ENCODE results near the gene WFDC1. TPM values are rescaled to one million over a fixed set of nuclear protein-coding genes. Genes with fewer than 3 reads are reported as not detected.

The WFDC1 gene
- total and polyA plus RNA-seq, 4 donors = 1.0 to 5.2 (median 2.9) TPM

DNA sequence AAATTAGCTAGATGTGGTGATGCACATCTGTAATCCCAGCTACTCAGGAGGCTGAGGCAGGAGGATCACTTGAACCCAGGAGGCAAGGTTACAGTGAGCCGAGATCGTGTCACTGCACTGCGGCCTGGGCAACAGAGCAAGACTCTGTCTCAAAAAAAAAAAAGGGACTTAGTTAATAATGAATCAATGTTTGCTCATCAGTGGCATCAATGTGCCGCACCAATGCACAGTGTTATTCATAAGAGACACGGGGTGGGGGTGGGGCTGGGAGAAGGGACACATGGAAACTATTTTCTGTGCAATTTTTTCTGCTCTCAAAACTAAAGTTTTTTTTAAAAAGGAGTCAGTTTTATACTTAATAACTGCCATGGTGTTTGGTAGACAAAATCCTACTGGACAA lies 66.9 kb downstream of the WFDC1 start:
- no peak overlapping the region for H3K9ac ChIP-seq (ENCODE audit: low read depth in 1 of 2, low read length in 2 of 2)
- H3K27me3 ChIP-seq (ENCODE audit: control insufficient read depth in 4 of 4, insufficient read depth in 4 of 4, low read length in 3 of 4) = peaks cover 0 to 4% (median 0%) of the 10 kb centered on the region in 4 donors
- H3K9me3 ChIP-seq (ENCODE audit: control insufficient read depth in 4 of 4, low read length in 3 of 4) = no peaks in the 10 kb centered on the region
- H3K4me3 ChIP-seq (ENCODE audit: low read depth in 1 of 3, low read length in 3 of 3) = no peak overlapping the region
- no peak for DNase-seq (ENCODE audit: low spot score)
- 86% methylated on average over 5 of the region's 5 CpGs for WGBS
- peaks cover 0 to 2% (median 0%) of the 10 kb centered on the region in 4 donors for H3K4me1 ChIP-seq (ENCODE audit: control insufficient read depth in 4 of 4, insufficient read depth in 4 of 4, low read length in 3 of 4)
- TF ChIP-seq, protein P1, sequence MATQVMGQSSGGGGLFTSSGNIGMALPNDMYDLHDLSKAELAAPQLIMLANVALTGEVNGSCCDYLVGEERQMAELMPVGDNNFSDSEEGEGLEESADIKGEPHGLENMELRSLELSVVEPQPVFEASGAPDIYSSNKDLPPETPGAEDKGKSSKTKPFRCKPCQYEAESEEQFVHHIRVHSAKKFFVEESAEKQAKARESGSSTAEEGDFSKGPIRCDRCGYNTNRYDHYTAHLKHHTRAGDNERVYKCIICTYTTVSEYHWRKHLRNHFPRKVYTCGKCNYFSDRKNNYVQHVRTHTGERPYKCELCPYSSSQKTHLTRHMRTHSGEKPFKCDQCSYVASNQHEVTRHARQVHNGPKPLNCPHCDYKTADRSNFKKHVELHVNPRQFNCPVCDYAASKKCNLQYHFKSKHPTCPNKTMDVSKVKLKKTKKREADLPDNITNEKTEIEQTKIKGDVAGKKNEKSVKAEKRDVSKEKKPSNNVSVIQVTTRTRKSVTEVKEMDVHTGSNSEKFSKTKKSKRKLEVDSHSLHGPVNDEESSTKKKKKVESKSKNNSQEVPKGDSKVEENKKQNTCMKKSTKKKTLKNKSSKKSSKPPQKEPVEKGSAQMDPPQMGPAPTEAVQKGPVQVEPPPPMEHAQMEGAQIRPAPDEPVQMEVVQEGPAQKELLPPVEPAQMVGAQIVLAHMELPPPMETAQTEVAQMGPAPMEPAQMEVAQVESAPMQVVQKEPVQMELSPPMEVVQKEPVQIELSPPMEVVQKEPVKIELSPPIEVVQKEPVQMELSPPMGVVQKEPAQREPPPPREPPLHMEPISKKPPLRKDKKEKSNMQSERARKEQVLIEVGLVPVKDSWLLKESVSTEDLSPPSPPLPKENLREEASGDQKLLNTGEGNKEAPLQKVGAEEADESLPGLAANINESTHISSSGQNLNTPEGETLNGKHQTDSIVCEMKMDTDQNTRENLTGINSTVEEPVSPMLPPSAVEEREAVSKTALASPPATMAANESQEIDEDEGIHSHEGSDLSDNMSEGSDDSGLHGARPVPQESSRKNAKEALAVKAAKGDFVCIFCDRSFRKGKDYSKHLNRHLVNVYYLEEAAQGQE (IDR thresholded peaks at IDR 0.05) = no peak
- TF ChIP-seq HNF4A (conservative IDR thresholded peaks at IDR 0.05) (no peak), EGR1 (IDR thresholded peaks at IDR 0.05; ENCODE audit: low read depth in 2 of 2) (no peak), SP1 (IDR thresholded peaks at IDR 0.05) (no peak)
- TF ChIP-seq, protein P2, sequence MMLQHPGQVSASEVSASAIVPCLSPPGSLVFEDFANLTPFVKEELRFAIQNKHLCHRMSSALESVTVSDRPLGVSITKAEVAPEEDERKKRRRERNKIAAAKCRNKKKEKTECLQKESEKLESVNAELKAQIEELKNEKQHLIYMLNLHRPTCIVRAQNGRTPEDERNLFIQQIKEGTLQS (IDR thresholded peaks at IDR 0.05) = no peak
- TF ChIP-seq, protein P3, sequence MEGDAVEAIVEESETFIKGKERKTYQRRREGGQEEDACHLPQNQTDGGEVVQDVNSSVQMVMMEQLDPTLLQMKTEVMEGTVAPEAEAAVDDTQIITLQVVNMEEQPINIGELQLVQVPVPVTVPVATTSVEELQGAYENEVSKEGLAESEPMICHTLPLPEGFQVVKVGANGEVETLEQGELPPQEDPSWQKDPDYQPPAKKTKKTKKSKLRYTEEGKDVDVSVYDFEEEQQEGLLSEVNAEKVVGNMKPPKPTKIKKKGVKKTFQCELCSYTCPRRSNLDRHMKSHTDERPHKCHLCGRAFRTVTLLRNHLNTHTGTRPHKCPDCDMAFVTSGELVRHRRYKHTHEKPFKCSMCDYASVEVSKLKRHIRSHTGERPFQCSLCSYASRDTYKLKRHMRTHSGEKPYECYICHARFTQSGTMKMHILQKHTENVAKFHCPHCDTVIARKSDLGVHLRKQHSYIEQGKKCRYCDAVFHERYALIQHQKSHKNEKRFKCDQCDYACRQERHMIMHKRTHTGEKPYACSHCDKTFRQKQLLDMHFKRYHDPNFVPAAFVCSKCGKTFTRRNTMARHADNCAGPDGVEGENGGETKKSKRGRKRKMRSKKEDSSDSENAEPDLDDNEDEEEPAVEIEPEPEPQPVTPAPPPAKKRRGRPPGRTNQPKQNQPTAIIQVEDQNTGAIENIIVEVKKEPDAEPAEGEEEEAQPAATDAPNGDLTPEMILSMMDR (IDR thresholded peaks at IDR 0.05; ENCODE audit: low read depth, low read length, missing input control) = no peak
- no peak overlapping the region for H3K27ac ChIP-seq (ENCODE audit: low read depth in 1 of 2, low read length in 2 of 2)
- no peaks in the 10 kb centered on the region for H3K36me3 ChIP-seq (ENCODE audit: control insufficient read depth in 4 of 4, insufficient read depth in 3 of 4, low read depth in 1 of 4, low read length in 3 of 4)

DNA sequence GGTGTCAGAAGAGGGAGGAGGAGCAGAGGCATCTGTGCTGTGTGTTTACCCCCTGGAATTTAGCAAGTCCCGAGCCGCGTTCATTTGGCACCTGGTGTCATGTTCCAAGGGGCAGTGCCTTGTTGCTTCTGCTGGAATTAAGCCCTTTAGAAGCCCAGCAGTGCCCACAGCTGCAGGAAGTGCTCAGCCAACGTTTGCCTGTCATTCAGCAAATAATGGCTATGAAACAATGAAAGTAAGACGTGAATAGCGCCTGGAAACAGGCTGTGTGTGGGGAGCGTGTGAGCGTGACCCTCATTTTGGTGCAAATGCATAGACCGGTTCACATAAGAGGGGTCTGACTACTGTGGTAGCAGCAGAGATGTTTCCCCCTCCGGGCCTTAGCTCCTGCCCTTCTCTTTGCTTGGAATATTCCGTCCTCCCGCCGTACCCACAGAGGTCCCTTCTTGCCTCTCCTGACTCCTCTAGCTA lies 67.8 kb downstream of the WFDC1 start:
- no peak for DNase-seq (ENCODE audit: low spot score)
- H3K4me3 ChIP-seq (ENCODE audit: low read depth in 1 of 3, low read length in 3 of 3) = no peak overlapping the region
- no peak overlapping the region for H3K9ac ChIP-seq (ENCODE audit: low read depth in 1 of 2, low read length in 2 of 2)
- H3K36me3 ChIP-seq (ENCODE audit: control insufficient read depth in 4 of 4, insufficient read depth in 3 of 4, low read depth in 1 of 4, low read length in 3 of 4) = no peaks in the 10 kb centered on the region
- H3K9me3 ChIP-seq (ENCODE audit: control insufficient read depth in 4 of 4, low read length in 3 of 4) = no peaks in the 10 kb centered on the region
- 64% methylated on average over 13 of the region's 13 CpGs for WGBS
- H3K27me3 ChIP-seq (ENCODE audit: control insufficient read depth in 4 of 4, insufficient read depth in 4 of 4, low read length in 3 of 4) = peaks cover 0 to 4% (median 1%) of the 10 kb centered on the region in 4 donors
- H3K4me1 ChIP-seq (ENCODE audit: control insufficient read depth in 4 of 4, insufficient read depth in 4 of 4, low read length in 3 of 4) = no peaks in the 10 kb centered on the region
- H3K27ac ChIP-seq (ENCODE audit: low read depth in 1 of 2, low read length in 2 of 2) = no peak overlapping the region
- TF ChIP-seq, protein P3 (IDR thresholded peaks at IDR 0.05; ENCODE audit: low read depth, low read length, missing input control) = no peak
- no peak for TF ChIP-seq SP1 (IDR thresholded peaks at IDR 0.05)
- no peak for TF ChIP-seq HNF4G (IDR thresholded peaks at IDR 0.05)
- TF ChIP-seq HNF4A (conservative IDR thresholded peaks at IDR 0.05) = no peak
- TF ChIP-seq, protein P4, sequence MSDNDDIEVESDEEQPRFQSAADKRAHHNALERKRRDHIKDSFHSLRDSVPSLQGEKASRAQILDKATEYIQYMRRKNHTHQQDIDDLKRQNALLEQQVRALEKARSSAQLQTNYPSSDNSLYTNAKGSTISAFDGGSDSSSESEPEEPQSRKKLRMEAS (IDR thresholded peaks at IDR 0.05) = no peak
- no peak for TF ChIP-seq GABPA (IDR thresholded peaks at IDR 0.05 in 1 of 2, conservative IDR thresholded peaks at IDR 0.05 in 1 of 2)
- TF ChIP-seq, protein P1 (IDR thresholded peaks at IDR 0.05) = no peak
- TF ChIP-seq RAD21 (IDR thresholded peaks at IDR 0.05) = no peak
- no peak for TF ChIP-seq YY1 (IDR thresholded peaks at IDR 0.05)
- no peak for TF ChIP-seq JUND (IDR thresholded peaks at IDR 0.05)
- no peak for TF ChIP-seq TAF1 (conservative IDR thresholded peaks at IDR 0.05)

Measured in liver (tissue), 9 donors.